ENCODE results near the gene MAP3K3.
"Not testable (repeated sequence)": the region's sequence is repeated elsewhere in the genome, so short reads cannot be mapped to it uniquely, and the experiment has no call there.

Gene MAP3K3

GRCh38 chr17:63706336-63707082 lies 84.3 kb downstream of the MAP3K3 start:
- no peak for DNase-seq (ENCODE audit: low read depth)

- DNase-seq (ENCODE audit: low read depth) = no peak
These were observed 84.9 kb downstream of the MAP3K3 start for GRCh38 chr17:63707151-63707550.

- no peak for DNase-seq (ENCODE audit: low read depth)
These were observed 86.9 kb downstream of the MAP3K3 start for GRCh38 chr17:63709110-63709509.

GRCh38 chr17:63714550-63715277 lies 92.5 kb downstream of the MAP3K3 start:
- DNase-seq (ENCODE audit: low read depth) = no peak

- no peak for DNase-seq (ENCODE audit: low read depth)
These were observed 94.2 kb downstream of the MAP3K3 start for GRCh38 chr17:63716426-63716825.

GRCh38 chr17:63718988-63719387 lies 96.8 kb downstream of the MAP3K3 start:
- no peak for DNase-seq (ENCODE audit: low read depth)

- not testable (repeated sequence) for DNase-seq (ENCODE audit: low read depth)
These were observed 98.0 kb downstream of the MAP3K3 start for GRCh38 chr17:63720194-63720593.

GRCh38 chr17:63722403-63722802 lies 100.2 kb downstream of the MAP3K3 start:
- no peak for DNase-seq (ENCODE audit: low read depth)

GRCh38 chr17:63735691-63736090 lies 113.5 kb downstream of the MAP3K3 start:
- no peak for DNase-seq (ENCODE audit: low read depth)

GRCh38 chr17:63740464-63741142 lies 118.4 kb downstream of the MAP3K3 start:
- DNase-seq (ENCODE audit: low read depth) = no peak

- DNase-seq (ENCODE audit: low read depth) = no peak
These were observed 118.9 kb downstream of the MAP3K3 start for GRCh38 chr17:63741143-63741407.

GRCh38 chr17:63741408-63742173 lies 119.4 kb downstream of the MAP3K3 start, which contains the start of gene STRADA:
STRADA (minus strand) TSS chr17:63741799; CDS start chr17:63728369, 13,430 bp downstream.
- DNase-seq (ENCODE audit: low read depth) = peak; percentile 93

Data from fibroblast of the conjunctiva (primary cell).